Pancreas (tissue), 10 donors: Measurements from ENCODE around the gene PRPF4. TPM values are rescaled to one million over a fixed set of nuclear protein-coding genes. Genes with fewer than 3 reads are reported as not detected.

ENCODE experiments used
- ATAC-seq, 4 donors: fragments of 200-7000 bp; cut with Tn5 transposase; one replicate each; pipeline versions ENCODE4 v1.8.0 to v1.9.1; 2020; ENCODE audit warnings: mild to moderate bottlenecking in 4 of 4, moderate library complexity in 4 of 4
- DNase-seq, 6 donors: peaks; one replicate each; pipeline ENCODE4 v3.0.0-alpha.2; 2020
- FAIRE-seq: peaks from 2 replicates; lab custom pipeline; 2012; peaks lifted over from hg19 to GRCh38; lab: Jason Lieb, UNC
- H3K27ac ChIP-seq, 4 donors: fragments of 200-600 bp; sonication (generic); 1 replicate in 3 of 4; 2 replicates in 1 of 4; pipeline versions ENCODE4 v1.5.0 to v1.8.0; 2020
- H3K27me3 ChIP-seq, 4 donors: fragments of 200-600 bp; one replicate each; pipeline ENCODE4 v1.8.0; 2021
- H3K36me3 ChIP-seq, 3 donors: fragments of 200-600 bp; sonication (generic) in 1 of 3; one replicate each; pipeline versions ENCODE4 v1.5.0 to v1.8.0; 2020 to 2021
- H3K4me1 ChIP-seq, 3 donors: fragments of 200-600 bp; one replicate each; pipeline ENCODE4 v1.8.0; 2021
- H3K4me3 ChIP-seq, 4 donors: fragments of 200-600 bp; sonication (generic) in 2 of 4; one replicate each; pipeline versions ENCODE4 v1.5.0 to v1.8.0; 2020 to 2021
- H3K9me3 ChIP-seq, 4 donors: fragments of 200-600 bp; one replicate each; pipeline ENCODE4 v1.8.0; 2021
- WGBS, 2 donors: extraction: QIAGEN DNeasy Blood & Tissue Kit; methylation state at CpG; one replicate each; pipeline ENCODE4 v1.1.7; 2013; 5-methylcytosine and 5-hydroxymethylcytosine counted together
- intact Hi-C, 3 donors: fragments of 100-400 bp; cut with DNase I; formaldehyde crosslinking; loops; one replicate each; pipeline versions ENCODE4 v1.11.1 to v1.14.2; 2022
- polyA plus RNA-seq, 2 donors: library from polyadenylated mRNA; stranded (reverse); fragments of 200-250 nt; gene quantifications; one replicate each; pipeline ENCODE4 v1.2.3, GENCODE V29; 2013
- total RNA-seq, 6 donors: library from RNA; stranded (reverse); fragmentation: NEBNext Ultra II Directional in 4 of 6; extraction: Animal tissue kit (Norgen Biotek cat#: 25700) in 4 of 6; gene quantifications; one replicate each; pipeline versions ENCODE4 v1.2.1 to v1.2.4, GENCODE V29; 2021 to 2023
- TF ChIP-seq, protein P1 (sequence below), 4 donors: fragments of 200-600 bp; sonication (generic) in 3 of 4; IDR thresholded peaks; one replicate each; pipeline versions ENCODE4 v1.5.0 to v1.8.0; 2021; ENCODE audit warnings: antibody characterized with exemption in 4 of 4
- donor health status: healthy with polysubstance abuse.
- donor health status: DM: no; HTN: no; CAD: no; lungs with moderate emphysema.
- donor health status: DM: no; HTN: no; CAD: no.
- donor health status: control.
- donor health status: control.
- donor health status: Bipolar disorder and iron deficiency.
- donor health status: DM: yes; HTN: yes; CAD: no.
- donor health status: DM: no; HTN: no; CAD: no.
- donor health status: DM: no; HTN: no; CAD: no.
- donor health status: DM: yes; HTN: yes; CAD: no.

PRPF4 gene
- total and polyA plus RNA-seq, 8 donors, result 5.1 to 10.8 (median 8.4) TPM

- Histone ChIP-seq H3K4me3 (no peak overlapping the region), H3K9me3 (no peaks in the 10 kb centered on the region), H3K27me3 (no peaks in the 10 kb centered on the region), H3K36me3 (no peaks in the 10 kb centered on the region), H3K4me1 (no peaks in the 10 kb centered on the region), H3K27ac (no peak overlapping the region)
- no peak for FAIRE-seq
- intact Hi-C loops, result no loop called here
- DNase-seq, result no peak
- TF ChIP-seq, protein P1, sequence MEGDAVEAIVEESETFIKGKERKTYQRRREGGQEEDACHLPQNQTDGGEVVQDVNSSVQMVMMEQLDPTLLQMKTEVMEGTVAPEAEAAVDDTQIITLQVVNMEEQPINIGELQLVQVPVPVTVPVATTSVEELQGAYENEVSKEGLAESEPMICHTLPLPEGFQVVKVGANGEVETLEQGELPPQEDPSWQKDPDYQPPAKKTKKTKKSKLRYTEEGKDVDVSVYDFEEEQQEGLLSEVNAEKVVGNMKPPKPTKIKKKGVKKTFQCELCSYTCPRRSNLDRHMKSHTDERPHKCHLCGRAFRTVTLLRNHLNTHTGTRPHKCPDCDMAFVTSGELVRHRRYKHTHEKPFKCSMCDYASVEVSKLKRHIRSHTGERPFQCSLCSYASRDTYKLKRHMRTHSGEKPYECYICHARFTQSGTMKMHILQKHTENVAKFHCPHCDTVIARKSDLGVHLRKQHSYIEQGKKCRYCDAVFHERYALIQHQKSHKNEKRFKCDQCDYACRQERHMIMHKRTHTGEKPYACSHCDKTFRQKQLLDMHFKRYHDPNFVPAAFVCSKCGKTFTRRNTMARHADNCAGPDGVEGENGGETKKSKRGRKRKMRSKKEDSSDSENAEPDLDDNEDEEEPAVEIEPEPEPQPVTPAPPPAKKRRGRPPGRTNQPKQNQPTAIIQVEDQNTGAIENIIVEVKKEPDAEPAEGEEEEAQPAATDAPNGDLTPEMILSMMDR (IDR thresholded peaks at IDR 0.05), result no peak
- 90 to 99% methylated on average over 4 of the region's 4 CpGs for WGBS, 2 donors
- ATAC-seq, result no peak
Observed at GRCh38 chr9:113326230-113326629, 50.8 kb downstream of the PRPF4 start.

DNA sequence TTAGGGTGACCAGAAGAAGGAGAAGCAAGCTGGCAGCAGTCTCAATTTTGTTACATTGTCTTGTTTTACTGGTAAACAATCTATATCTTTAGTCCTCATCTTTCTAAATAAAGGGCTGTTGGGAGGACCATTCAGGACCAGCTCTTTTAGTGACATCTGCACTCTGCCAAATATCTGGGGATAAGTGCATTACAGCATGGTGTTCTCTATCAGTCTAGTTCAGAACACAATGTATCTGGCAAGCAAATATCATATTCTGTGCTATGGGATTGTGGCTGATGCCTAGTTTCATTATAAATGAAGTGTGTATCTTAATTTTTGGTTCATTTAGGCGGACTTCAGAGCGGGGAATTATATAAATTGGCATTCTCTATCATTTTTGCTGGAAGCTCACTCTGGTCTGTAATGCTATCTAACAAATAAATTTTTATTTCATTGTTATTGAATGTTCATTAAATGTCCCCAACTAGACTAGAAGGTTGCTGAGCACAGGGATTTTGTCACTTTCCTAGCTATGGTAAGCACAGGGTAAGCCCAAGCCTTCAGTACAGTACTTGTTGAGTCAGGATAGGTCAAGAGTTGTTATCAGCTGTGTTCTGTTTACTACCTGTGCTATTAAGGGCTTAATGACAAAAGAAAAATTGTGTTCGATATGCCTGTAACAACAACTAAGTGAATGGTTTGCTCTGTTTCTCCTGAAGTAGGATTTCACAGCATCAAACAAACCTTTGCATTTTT lies 52.8 kb downstream of the PRPF4 start:
- Histone ChIP-seq H3K9me3 (no peaks in the 10 kb centered on the region), H3K4me1 (no peaks in the 10 kb centered on the region), H3K4me3 (no peak overlapping the region), H3K27me3 (no peaks in the 10 kb centered on the region), H3K36me3 (no peaks in the 10 kb centered on the region), H3K27ac (no peak overlapping the region)
- intact Hi-C loops, result no loop called here
- DNase-seq (no peak), FAIRE-seq (no peak), ATAC-seq (no peak)
- WGBS, 2 donors, result 92 to 93% methylated on average over 3 of the region's 3 CpGs
- TF ChIP-seq, protein P1 (IDR thresholded peaks at IDR 0.05), result no peak

DNA sequence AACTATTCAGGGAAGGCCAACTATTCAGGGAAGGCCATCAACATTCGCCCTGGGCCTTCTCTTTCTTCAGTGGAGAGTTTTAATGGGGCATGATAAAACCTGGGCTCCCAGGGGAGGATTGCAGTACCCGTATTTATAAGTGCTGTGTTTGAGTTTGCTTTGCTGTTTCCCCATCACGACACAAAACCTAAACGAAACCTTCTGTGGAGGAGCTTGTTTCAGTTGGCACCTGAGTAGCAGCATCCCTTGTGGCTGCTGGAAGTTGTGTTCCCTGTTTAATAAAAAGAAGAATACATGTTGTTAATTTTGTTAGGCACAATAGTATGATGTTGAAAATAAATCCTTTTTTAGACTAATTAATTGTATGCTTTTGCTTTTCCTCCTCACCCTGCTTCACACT lies 56.3 kb downstream of the PRPF4 start:
- DNase-seq (no peak), FAIRE-seq (no peak), ATAC-seq (no peak)
- Histone ChIP-seq H3K9me3 (no peaks in the 10 kb centered on the region), H3K27me3 (no peaks in the 10 kb centered on the region), H3K27ac (no peak overlapping the region), H3K4me1 (no peaks in the 10 kb centered on the region), H3K36me3 (no peaks in the 10 kb centered on the region), H3K4me3 (no peak overlapping the region)
- TF ChIP-seq, protein P1 (IDR thresholded peaks at IDR 0.05), result no peak
- 68 to 73% methylated on average over 4 of the region's 4 CpGs for WGBS, 2 donors
- intact Hi-C loops, result no loop called here

- no peak for FAIRE-seq
Observed at GRCh38 chr9:113337714-113338113, 62.3 kb downstream of the PRPF4 start.

More at GRCh38 chr9:113337714-113338113, 62.3 kb downstream of the PRPF4 start:
- Histone ChIP-seq H3K36me3 (no peaks in the 10 kb centered on the region), H3K4me1 (peaks cover 0 to 8% (median 4%) of the 10 kb centered on the region in 3 donors), H3K27me3 (no peaks in the 10 kb centered on the region), H3K27ac (no peak overlapping the region), H3K4me3 (no peak overlapping the region), H3K9me3 (no peaks in the 10 kb centered on the region)
- ATAC-seq, result no peak
- 91 to 98% methylated on average over 2 of the region's 2 CpGs for WGBS, 2 donors
- intact Hi-C loops, result no loop called here
- TF ChIP-seq, protein P1 (IDR thresholded peaks at IDR 0.05), result no peak
- no peak for DNase-seq
